COLO668 (cell line): ENCODE data around the gene EDN2.

Experiments
- DNase-seq: peaks from one replicate; lab custom pipeline; 2025; ENCODE audit not compliant: unreplicated experiment; lab: John Stamatoyannopoulos, UW

EDN2 gene

DNA sequence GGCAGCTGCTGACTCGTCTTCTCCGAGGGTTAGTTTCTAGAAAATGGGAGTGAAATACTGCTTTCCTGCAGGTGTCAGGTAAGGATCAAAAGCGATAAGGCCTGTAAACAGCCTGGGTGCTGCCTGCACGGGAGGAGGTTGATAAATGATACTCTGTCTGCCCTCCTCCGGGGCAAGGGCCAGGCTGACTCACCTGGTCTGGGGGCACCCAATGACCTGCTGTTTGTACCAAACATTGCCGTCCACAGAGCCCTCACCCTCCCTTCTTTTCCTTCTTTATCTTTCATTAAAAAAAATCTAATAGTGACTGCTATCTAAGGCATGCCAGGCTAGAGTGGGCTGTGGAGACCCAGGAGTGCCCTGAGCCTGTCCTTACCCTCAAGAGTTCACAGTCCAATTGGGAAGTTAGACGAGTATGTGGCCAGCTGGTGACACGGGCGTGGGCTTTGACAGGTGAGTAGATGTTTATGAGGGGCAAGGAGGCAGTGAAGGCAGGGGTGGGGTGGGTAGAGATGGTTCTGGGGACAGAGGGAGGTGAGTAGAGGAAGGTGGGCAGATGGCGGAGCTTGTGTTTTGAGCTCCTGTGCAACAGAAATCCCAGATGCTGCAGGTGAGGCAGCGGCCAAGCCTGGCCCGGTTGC, 16.2 kb downstream of the EDN2 start:
- peak; percentile 49 for DNase-seq

GRCh38 chr1:41467673-41468072, 16.8 kb downstream of the EDN2 start:
- DNase-seq, result peak; percentile 47

GRCh38 chr1:41466146-41466545, 18.3 kb downstream of the EDN2 start:
- peak; percentile 87 for DNase-seq

- no peak for DNase-seq
These were observed 18.7 kb downstream of the EDN2 start for GRCh38 chr1:41465741-41466140.

DNA sequence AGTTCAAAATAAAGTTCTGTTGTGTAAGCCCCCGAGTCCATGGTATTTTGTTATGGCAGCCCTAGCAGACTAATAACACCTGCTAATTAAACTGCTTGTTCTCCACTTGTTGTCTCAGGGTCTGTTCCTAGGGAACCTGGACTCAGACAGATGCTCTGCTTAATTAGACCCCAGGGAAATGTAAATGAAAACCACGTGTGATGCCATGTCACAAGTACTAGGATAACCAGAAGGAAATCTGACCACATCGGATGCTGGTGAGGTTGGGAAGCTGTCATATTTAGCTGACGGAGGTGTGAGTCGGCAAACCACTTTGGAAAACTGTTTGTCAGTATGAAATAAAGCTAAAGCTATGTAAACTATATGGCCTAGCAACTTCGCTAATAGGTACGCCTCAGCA, 19.6 kb downstream of the EDN2 start:
- DNase-seq, result no peak

DNA sequence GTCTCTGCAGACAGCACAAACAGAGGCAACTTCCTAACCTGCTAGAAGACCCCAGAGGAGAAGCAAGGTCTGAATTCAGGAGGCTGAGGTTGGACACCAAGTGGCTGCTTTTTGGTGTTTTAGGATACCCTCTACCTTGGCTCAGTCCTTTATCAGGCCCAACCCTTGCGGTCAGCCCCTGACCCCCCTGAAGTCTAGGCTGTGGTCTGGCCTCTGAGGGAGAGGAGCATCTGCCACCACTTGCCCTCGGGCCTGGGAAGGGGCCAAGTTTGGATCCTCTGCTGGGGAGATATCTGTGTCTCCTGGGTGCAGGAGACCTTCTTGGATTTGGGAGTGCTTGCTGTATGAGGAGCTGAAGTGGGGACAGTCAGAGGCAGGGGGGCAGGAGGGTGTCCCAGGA, 21.0 kb downstream of the EDN2 start:
- DNase-seq, result no peak

DNA sequence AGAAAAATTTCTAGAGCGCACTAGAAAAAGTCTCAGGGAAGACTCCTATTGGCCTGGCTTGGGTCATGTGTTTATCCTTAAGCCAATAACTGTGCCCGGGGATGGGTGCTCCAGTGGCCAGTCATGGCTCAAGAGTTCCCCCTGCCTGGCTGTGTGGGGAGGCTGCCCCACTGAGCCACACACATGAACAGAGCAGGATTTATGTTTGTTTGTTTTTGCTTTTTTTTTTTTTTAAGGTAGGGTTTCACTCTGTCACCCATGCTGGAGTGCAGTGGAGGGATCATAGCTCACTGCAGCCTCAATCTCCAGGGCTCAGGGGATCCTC, 21.8 kb downstream of the EDN2 start:
- peak; percentile 43 for DNase-seq

DNA sequence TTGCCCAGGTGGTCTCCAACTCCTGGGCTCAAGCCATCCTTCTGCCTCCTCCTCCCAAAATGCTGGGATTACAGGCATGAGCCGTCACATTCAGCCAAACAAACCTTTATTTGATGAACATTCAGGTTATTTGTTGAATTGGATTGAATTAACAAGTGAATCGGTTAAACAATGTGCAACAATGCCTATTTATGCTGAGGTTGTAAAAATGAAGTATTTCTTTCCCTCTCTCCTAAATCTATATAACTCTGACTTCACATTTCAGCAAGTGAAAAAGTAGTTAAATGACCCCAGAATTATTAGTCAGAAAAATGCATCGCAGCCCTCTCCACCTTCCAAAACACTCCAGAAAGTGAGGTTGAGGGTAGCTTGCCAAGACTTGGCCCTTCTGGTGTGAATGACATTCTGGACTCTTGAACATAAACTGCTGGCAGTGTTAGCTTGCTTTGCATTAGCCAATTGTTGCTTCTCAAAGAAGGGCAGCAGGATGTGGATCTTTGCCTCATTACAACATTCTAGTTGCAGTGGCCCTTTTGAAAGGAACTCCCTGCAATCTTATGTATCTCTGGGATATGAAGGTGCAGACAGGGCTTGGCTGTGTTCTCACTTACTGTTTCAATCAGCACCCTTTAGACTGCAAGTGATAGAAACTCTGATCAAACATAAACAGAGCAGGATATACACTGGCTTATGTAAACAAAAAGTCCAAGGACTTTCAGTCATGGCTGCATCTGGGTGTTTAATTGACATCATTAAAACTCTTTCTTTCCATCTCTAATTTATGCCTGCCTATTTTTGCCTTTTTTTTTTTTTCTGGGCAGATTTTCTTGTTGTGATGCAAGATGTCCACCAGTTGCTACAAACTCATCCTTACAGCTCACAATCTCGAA, 22.4 kb downstream of the EDN2 start:
- DNase-seq, result no peak

GRCh38 chr1:41456847-41457540, 27.5 kb downstream of the EDN2 start:
- DNase-seq, result no peak

GRCh38 chr1:41455479-41456332, 28.8 kb downstream of the EDN2 start:
- DNase-seq, result no peak

GRCh38 chr1:41454406-41454805, 30.1 kb downstream of the EDN2 start:
- DNase-seq, result no peak

DNA sequence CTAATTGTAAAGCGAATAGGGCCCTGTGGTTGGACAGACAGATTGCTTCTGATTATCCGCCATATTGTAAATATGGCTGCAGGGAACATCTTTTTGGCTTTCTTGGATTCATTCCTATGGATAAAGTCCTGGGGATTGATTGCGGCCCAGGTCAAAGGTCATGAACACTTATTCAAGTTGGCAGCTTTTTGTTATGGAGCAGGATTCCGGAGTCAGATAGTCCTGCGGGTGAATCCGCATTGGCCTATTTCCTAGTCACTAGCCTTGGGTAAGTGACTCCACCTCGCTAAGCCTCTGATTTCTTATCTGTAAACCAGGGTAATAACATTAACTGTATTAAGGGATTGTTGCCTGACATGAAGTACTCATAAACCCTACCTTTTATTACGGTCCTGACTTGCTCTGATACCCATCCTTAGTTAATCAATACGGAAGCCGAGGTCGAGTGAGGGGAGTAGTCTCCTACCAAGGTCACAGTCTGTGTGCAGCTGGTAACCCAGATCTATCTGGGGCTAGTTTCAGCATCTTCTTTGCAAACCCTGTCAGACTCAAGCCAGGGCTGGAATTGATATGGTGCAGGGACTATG, 31.7 kb downstream of the EDN2 start:
- no peak for DNase-seq

GRCh38 chr1:41450747-41451285, 33.7 kb downstream of the EDN2 start:
- no peak for DNase-seq

DNA sequence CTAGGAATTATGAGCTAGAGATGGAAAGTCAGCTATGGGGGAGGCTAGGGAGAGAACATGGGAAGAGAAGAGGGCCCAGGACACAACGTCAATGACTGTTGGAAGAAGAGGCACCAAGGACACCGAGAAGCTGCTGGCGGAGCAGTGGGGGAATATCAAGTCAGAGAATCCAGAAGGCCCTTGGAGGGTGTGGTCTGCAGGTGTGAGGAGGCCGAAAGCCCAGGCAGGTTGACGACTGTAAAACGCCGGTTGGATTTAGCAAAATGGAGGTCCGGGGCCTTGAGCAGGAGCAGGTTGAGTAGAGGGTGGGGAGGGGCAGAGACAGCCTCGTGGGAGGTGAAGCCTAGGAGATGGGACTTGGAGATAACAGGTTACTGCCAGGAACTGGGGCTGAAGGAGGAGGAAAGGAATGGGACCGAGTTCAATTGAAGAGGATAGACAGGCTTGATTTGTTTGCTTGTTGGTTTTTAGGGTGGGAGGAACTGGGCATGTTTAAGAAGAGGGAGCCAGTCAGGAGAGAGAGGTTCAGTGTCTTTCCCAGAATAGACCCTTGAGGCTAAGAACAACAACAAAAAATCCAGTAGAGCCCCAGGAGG, 35.1 kb downstream of the EDN2 start:
- no peak for DNase-seq

DNA sequence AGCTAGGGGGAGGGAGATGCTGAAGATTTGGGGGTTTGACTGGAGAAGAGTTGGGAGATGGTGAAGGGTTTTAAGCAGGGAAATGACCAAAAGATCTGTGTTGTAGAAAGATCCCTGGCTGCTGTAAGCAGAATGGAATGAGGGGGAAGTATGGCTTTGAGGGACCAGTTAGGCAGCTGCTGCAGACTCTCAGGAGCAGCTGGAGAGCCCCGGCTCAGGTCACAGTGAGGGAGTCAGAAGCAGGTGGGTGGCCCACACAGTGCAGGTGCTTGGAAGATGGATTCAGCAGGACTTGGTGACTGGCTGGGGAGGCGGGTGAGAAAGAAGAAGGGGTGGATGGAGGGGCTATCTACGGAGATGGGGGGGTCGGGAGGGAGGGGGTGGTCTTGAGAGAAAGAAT, 35.7 kb downstream of the EDN2 start:
- peak; percentile 73 for DNase-seq

GRCh38 chr1:41447995-41448770, 36.3 kb downstream of the EDN2 start:
- DNase-seq, result peak; percentile 50

GRCh38 chr1:41446851-41447610, 37.5 kb downstream of the EDN2 start:
- no peak for DNase-seq

- no peak for DNase-seq
These were observed 39.7 kb downstream of the EDN2 start for GRCh38 chr1:41444785-41445184.

GRCh38 chr1:41444246-41444645, 40.2 kb downstream of the EDN2 start:
- DNase-seq, result no peak
